SK-N-MC (cell line): Measurements from ENCODE around the gene FBXO8.

Experiments
- EZH2 ChIP-seq: fragments of 200-600 bp; sonication (generic); IDR thresholded peaks from one replicate; pipeline ENCODE4 v1.6.1; 2017; ENCODE audit warnings: antibody characterized with exemption
- FOXP2 ChIP-seq: optimal IDR thresholded peaks from 2 replicates; pipeline ENCODE3; 2011; ENCODE audit warnings: mild to moderate bottlenecking, moderate library complexity; ENCODE audit not compliant: insufficient read depth; ENCODE audit errors: extremely low read length, control extremely low read depth
- POLR2AphosphoS5 ChIP-seq: IDR thresholded peaks from 2 replicates; pipeline ENCODE4 v1.6.1; 2012; ENCODE audit warnings: mild to moderate bottlenecking, low read depth, low read length, borderline replicate concordance

DNA sequence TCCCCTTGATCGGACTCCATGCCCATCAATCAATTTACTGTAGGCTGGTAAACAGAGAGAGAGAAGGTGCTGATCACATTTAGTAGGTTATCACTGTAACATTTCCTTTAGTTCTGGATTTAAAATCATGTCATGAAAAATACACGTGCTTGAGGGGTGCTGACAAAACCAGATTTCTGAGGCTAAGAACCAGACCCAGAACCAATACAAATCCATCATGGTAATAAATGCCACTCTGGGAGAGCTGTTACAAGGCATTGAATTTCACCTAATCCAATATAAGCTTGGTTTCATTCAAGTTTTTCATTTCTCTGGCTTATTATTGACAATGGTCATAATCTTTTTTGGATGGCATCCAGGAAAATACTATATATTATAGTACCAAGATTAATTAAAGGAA, 54.5 kb downstream of the FBXO8 start:
- TF ChIP-seq POLR2AphosphoS5: no peak
- no peak for TF ChIP-seq EZH2
- no peak for TF ChIP-seq FOXP2
